A549 (cell line): ENCODE measurements around the gene CELF4.

Source experiments
- CBX2 ChIP-seq: fragments of 200-600 bp; sonication (generic); IDR thresholded peaks from 2 replicates; pipeline ENCODE4 v1.6.1; 2016; ENCODE audit warnings: low read depth, mild to moderate bottlenecking, borderline replicate concordance
- JUNB ChIP-seq: fragments of >200 bp; sonication (Bioruptor Twin); formaldehyde crosslinking; IDR thresholded peaks from 2 replicates; pipeline ENCODE4 v1.6.1; 2016
- MAFK ChIP-seq: fragments of 450-650 bp; IDR thresholded peaks from 2 replicates; pipeline ENCODE4 v1.6.1; 2014; ENCODE audit not compliant: partially characterized antibody
- NFE2L2 ChIP-seq: fragments of 150-350 bp; conservative IDR thresholded peaks from 2 replicates; pipeline ENCODE4 v1.6.1; 2014; ENCODE audit warnings: low read length
- POLR2A ChIP-seq: IDR thresholded peaks from 2 replicates; pipeline ENCODE4 v1.6.1; 2012; ENCODE audit warnings: mild to moderate bottlenecking, low read length
- POLR2AphosphoS2 ChIP-seq: conservative IDR thresholded peaks from 2 replicates; pipeline ENCODE4 v1.6.1; 2012; ENCODE audit warnings: low read length, improper control_type of control experiment, inconsistent platforms
- RAD21 ChIP-seq, 2 experiments: fragments of >200 bp in 1 of 2; sonication (Bioruptor Twin) in 1 of 2; formaldehyde crosslinking in 1 of 2; IDR thresholded peaks in 1 of 2; conservative IDR thresholded peaks in 1 of 2; 2 replicates in 1 of 2; 3 replicates in 1 of 2; pipeline ENCODE4 v1.6.1; 2012 to 2018; ENCODE audit warnings: inconsistent platforms in 1 of 2
- RNF2 ChIP-seq: fragments of 200-600 bp; sonication (generic); IDR thresholded peaks from 2 replicates; pipeline ENCODE4 v1.6.1; 2016; ENCODE audit warnings: low read depth, mild to moderate bottlenecking, antibody characterized with exemption, moderate library complexity, borderline replicate concordance
- SMC3 ChIP-seq: fragments of >200 bp; sonication (Bioruptor Twin); formaldehyde crosslinking; IDR thresholded peaks from 3 replicates; pipeline ENCODE4 v1.6.1; 2018; ENCODE audit warnings: inconsistent platforms
- ZFP36 ChIP-seq: fragments of 450-650 bp; IDR thresholded peaks from 2 replicates; pipeline ENCODE4 v1.6.1; 2014; ENCODE audit warnings: borderline replicate concordance; ENCODE audit not compliant: partially characterized antibody
- TF ChIP-seq, protein P1 (sequence below): fragments of >200 bp; sonication (Bioruptor Twin); formaldehyde crosslinking; IDR thresholded peaks from 3 replicates; pipeline ENCODE4 v1.5.1; 2016
- TF ChIP-seq, protein P2 (sequence below): fragments of 200-600 bp; sonication (generic); IDR thresholded peaks from 2 replicates; pipeline ENCODE4 v1.6.1; 2016; ENCODE audit warnings: antibody characterized with exemption, mild to moderate bottlenecking, moderate library complexity

GRCh38 chr18:37493352-37493935, 72.2 kb downstream of the CELF4 start:
- no peak for TF ChIP-seq SMC3
- TF ChIP-seq, protein P1, sequence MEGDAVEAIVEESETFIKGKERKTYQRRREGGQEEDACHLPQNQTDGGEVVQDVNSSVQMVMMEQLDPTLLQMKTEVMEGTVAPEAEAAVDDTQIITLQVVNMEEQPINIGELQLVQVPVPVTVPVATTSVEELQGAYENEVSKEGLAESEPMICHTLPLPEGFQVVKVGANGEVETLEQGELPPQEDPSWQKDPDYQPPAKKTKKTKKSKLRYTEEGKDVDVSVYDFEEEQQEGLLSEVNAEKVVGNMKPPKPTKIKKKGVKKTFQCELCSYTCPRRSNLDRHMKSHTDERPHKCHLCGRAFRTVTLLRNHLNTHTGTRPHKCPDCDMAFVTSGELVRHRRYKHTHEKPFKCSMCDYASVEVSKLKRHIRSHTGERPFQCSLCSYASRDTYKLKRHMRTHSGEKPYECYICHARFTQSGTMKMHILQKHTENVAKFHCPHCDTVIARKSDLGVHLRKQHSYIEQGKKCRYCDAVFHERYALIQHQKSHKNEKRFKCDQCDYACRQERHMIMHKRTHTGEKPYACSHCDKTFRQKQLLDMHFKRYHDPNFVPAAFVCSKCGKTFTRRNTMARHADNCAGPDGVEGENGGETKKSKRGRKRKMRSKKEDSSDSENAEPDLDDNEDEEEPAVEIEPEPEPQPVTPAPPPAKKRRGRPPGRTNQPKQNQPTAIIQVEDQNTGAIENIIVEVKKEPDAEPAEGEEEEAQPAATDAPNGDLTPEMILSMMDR, result no peak
- no peak for TF ChIP-seq POLR2A
- no peak for TF ChIP-seq RNF2
- no peak for TF ChIP-seq CBX2
- no peak for TF ChIP-seq RAD21 (conservative IDR thresholded peaks at IDR 0.05 in 1 of 2, IDR thresholded peaks at IDR 0.05 in 1 of 2)
- TF ChIP-seq POLR2AphosphoS2, result no peak
- TF ChIP-seq NFE2L2, result no peak
- TF ChIP-seq, protein P2, sequence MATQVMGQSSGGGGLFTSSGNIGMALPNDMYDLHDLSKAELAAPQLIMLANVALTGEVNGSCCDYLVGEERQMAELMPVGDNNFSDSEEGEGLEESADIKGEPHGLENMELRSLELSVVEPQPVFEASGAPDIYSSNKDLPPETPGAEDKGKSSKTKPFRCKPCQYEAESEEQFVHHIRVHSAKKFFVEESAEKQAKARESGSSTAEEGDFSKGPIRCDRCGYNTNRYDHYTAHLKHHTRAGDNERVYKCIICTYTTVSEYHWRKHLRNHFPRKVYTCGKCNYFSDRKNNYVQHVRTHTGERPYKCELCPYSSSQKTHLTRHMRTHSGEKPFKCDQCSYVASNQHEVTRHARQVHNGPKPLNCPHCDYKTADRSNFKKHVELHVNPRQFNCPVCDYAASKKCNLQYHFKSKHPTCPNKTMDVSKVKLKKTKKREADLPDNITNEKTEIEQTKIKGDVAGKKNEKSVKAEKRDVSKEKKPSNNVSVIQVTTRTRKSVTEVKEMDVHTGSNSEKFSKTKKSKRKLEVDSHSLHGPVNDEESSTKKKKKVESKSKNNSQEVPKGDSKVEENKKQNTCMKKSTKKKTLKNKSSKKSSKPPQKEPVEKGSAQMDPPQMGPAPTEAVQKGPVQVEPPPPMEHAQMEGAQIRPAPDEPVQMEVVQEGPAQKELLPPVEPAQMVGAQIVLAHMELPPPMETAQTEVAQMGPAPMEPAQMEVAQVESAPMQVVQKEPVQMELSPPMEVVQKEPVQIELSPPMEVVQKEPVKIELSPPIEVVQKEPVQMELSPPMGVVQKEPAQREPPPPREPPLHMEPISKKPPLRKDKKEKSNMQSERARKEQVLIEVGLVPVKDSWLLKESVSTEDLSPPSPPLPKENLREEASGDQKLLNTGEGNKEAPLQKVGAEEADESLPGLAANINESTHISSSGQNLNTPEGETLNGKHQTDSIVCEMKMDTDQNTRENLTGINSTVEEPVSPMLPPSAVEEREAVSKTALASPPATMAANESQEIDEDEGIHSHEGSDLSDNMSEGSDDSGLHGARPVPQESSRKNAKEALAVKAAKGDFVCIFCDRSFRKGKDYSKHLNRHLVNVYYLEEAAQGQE, result no peak
- TF ChIP-seq MAFK, result no peak
- no peak for TF ChIP-seq JUNB
- no peak for TF ChIP-seq ZFP36
